ENCODE measurements around the gene ZC3H4. TPM values are rescaled to one million over a fixed set of nuclear protein-coding genes. Genes with fewer than 3 reads are reported as not detected.

Gene ZC3H4
- total RNA-seq, 1 experiment from 2014 or later = 45.1 TPM

- TF ChIP-seq REST (IDR thresholded peaks at IDR 0.05; ENCODE audit: low read depth) (no peak), TCF7L2 (IDR thresholded peaks at IDR 0.05; ENCODE audit: borderline replicate concordance, extremely low read depth, insufficient read depth, insufficient read length) (no peak), ELF1 (IDR thresholded peaks at IDR 0.05; ENCODE audit: borderline replicate concordance, low read depth) (no peak), MAX (IDR thresholded peaks at IDR 0.05) (no peak), EZH2 (IDR thresholded peaks at IDR 0.05) (no peak), EZH2phosphoT487 (IDR thresholded peaks at IDR 0.05; ENCODE audit: borderline replicate concordance) (no peak), FOSL1 (IDR thresholded peaks at IDR 0.05; ENCODE audit: low read depth) (no peak), ATF3 (IDR thresholded peaks at IDR 0.05) (no peak), JUND (IDR thresholded peaks at IDR 0.05) (no peak), ZFX (IDR thresholded peaks at IDR 0.05) (no peak), YY1 (IDR thresholded peaks at IDR 0.05; ENCODE audit: extremely low read depth, insufficient replicate concordance, low read depth, low read length) (no peak), ZNF274 (IDR thresholded peaks at IDR 0.05; ENCODE audit: low read depth, low read length) (no peak)
These were observed 41.6 kb upstream of the ZC3H4 start (continued) for GRCh38 chr19:47155148-47155547.

- ChIA-PET RAD21 (ENCODE audit: low non-redundant PET in 1 of 2, low total read pairs in 2 of 2, uncharacterized antibody in 2 of 2, unreplicated experiment in 2 of 2) (no interaction called here), POLR2A (no interaction called here), CTCF (no interaction called here)
- H3K27me3 ChIP-seq (ENCODE audit: insufficient read depth, low read length) = no peaks in the 10 kb centered on the region
- no peak overlapping the region for H3K27ac ChIP-seq (ENCODE audit: low read depth, low read length)
- peaks cover 96% of the 10 kb centered on the region for H3K79me2 ChIP-seq (ENCODE audit: insufficient read depth, low read length)
- no peak overlapping the region for H2AFZ ChIP-seq (ENCODE audit: low read depth, low read length, poor library complexity, severe bottlenecking)
- intact Hi-C loops (cut with micrococcal nuclease) = no loop called here
- no peaks in the 10 kb centered on the region for H3K9me2 ChIP-seq (ENCODE audit: insufficient read depth)
- H3K4me2 ChIP-seq (ENCODE audit: low read length) = no peak overlapping the region
- ATAC-seq (no peak), DNase-seq (ENCODE audit: low read depth, low spot score) (no peak)
- H3K9ac ChIP-seq (ENCODE audit: low read length) = no peak overlapping the region
- H3K36me3 ChIP-seq (ENCODE audit: control insufficient read depth in 1 of 2, insufficient read depth in 2 of 2, low read length in 2 of 2) = peaks cover 42 to 74% of the 10 kb centered on the region in 2 experiments
- H3K4me1 ChIP-seq (ENCODE audit: control insufficient read depth in 1 of 2, insufficient read depth in 2 of 2, low read length in 2 of 2) = peaks cover 23 to 38% of the 10 kb centered on the region in 2 experiments; a peak in 3 of 4 replicates
- H3K4me3 ChIP-seq (replicated peaks in 1 of 2; ENCODE audit: low read depth in 1 of 2, low read length in 2 of 2) = no peak overlapping the region
- H4K20me1 ChIP-seq (ENCODE audit: insufficient read depth) = peaks cover 9% of the 10 kb centered on the region; the same call in 1 of the 2 replicates
- no peaks in the 10 kb centered on the region for H3K9me3 ChIP-seq (ENCODE audit: control insufficient read depth in 1 of 2, insufficient read depth in 1 of 2, low read depth in 1 of 2, low read length in 2 of 2)
- no TSS peak for BruUV-seq (replicated peaks)
- TF ChIP-seq EZH2phosphoT487 (IDR thresholded peaks at IDR 0.05; ENCODE audit: borderline replicate concordance) = no peak
- TF ChIP-seq TCF7L2 (IDR thresholded peaks at IDR 0.05; ENCODE audit: borderline replicate concordance, extremely low read depth, insufficient read depth, insufficient read length) = no peak
- TF ChIP-seq JUND (IDR thresholded peaks at IDR 0.05) = no peak
- no peak for TF ChIP-seq POLR2AphosphoS5 (IDR thresholded peaks at IDR 0.05; ENCODE audit: low read depth, low read length)
- TF ChIP-seq CEBPB (IDR thresholded peaks at IDR 0.05; ENCODE audit: low read depth) = no peak
- no peak for TF ChIP-seq CTCF (IDR thresholded peaks at IDR 0.05 in 2 of 3, conservative IDR thresholded peaks at IDR 0.05 in 1 of 3; ENCODE audit: borderline replicate concordance in 1 of 3, insufficient read depth in 1 of 3, low read depth in 2 of 3, low read length in 2 of 3)
- no peak for TF ChIP-seq SIN3A (IDR thresholded peaks at IDR 0.05; ENCODE audit: low read depth)
- TF ChIP-seq REST (IDR thresholded peaks at IDR 0.05; ENCODE audit: low read depth) = no peak
These were observed 39.7 kb upstream of the ZC3H4 start for GRCh38 chr19:47153266-47153665.
